ENCODE measurements around the gene TTI1.

Gene TTI1

GRCh38 chr20:37971561-37972127, 61.6 kb downstream of the TTI1 start:
- no peak for ATAC-seq
- TF ChIP-seq, protein P1, sequence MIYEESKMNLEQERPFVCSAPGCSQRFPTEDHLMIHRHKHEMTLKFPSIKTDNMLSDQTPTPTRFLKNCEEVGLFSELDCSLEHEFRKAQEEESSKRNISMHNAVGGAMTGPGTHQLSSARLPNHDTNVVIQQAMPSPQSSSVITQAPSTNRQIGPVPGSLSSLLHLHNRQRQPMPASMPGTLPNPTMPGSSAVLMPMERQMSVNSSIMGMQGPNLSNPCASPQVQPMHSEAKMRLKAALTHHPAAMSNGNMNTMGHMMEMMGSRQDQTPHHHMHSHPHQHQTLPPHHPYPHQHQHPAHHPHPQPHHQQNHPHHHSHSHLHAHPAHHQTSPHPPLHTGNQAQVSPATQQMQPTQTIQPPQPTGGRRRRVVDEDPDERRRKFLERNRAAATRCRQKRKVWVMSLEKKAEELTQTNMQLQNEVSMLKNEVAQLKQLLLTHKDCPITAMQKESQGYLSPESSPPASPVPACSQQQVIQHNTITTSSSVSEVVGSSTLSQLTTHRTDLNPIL (CRISPR knock-in tag; IDR thresholded peaks at IDR 0.05; ENCODE audit: low read depth), result no peak
- no peak for TF ChIP-seq ZNF565 (CRISPR knock-in tag; conservative IDR thresholded peaks at IDR 0.05; ENCODE audit: low read depth)
- TF ChIP-seq PATZ1 (CRISPR knock-in tag; IDR thresholded peaks at IDR 0.05; ENCODE audit: borderline replicate concordance), result no peak
- TF ChIP-seq GLIS3 (CRISPR knock-in tag; IDR thresholded peaks at IDR 0.05), result no peak
- TF ChIP-seq ISL1 (CRISPR knock-in tag; IDR thresholded peaks at IDR 0.05), result no peak
- TF ChIP-seq ZNF70 (CRISPR knock-in tag; IDR thresholded peaks at IDR 0.05), result no peak
- no peak for TF ChIP-seq ZFP30 (CRISPR knock-in tag; IDR thresholded peaks at IDR 0.05)
- no peak for TF ChIP-seq OSR1 (CRISPR knock-in tag; IDR thresholded peaks at IDR 0.05)
- no peak for TF ChIP-seq TOX (CRISPR knock-in tag; IDR thresholded peaks at IDR 0.05; ENCODE audit: borderline replicate concordance)
- no peak for TF ChIP-seq CSRNP3 (CRISPR knock-in tag; IDR thresholded peaks at IDR 0.05)
- no peak for TF ChIP-seq BACH2 (CRISPR knock-in tag; IDR thresholded peaks at IDR 0.05; ENCODE audit: borderline replicate concordance)
- TF ChIP-seq ARNTL (CRISPR knock-in tag; IDR thresholded peaks at IDR 0.05; ENCODE audit: borderline replicate concordance, low read depth), result no peak
- TF ChIP-seq, protein P2, sequence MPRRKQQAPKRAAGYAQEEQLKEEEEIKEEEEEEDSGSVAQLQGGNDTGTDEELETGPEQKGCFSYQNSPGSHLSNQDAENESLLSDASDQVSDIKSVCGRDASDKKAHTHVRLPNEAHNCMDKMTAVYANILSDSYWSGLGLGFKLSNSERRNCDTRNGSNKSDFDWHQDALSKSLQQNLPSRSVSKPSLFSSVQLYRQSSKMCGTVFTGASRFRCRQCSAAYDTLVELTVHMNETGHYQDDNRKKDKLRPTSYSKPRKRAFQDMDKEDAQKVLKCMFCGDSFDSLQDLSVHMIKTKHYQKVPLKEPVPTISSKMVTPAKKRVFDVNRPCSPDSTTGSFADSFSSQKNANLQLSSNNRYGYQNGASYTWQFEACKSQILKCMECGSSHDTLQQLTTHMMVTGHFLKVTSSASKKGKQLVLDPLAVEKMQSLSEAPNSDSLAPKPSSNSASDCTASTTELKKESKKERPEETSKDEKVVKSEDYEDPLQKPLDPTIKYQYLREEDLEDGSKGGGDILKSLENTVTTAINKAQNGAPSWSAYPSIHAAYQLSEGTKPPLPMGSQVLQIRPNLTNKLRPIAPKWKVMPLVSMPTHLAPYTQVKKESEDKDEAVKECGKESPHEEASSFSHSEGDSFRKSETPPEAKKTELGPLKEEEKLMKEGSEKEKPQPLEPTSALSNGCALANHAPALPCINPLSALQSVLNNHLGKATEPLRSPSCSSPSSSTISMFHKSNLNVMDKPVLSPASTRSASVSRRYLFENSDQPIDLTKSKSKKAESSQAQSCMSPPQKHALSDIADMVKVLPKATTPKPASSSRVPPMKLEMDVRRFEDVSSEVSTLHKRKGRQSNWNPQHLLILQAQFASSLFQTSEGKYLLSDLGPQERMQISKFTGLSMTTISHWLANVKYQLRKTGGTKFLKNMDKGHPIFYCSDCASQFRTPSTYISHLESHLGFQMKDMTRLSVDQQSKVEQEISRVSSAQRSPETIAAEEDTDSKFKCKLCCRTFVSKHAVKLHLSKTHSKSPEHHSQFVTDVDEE (CRISPR knock-in tag; IDR thresholded peaks at IDR 0.05), result no peak

- ATAC-seq, result no peak
Measured at GRCh38 chr20:37970856-37971245, 62.4 kb downstream of the TTI1 start.

More at GRCh38 chr20:37970856-37971245, 62.4 kb downstream of the TTI1 start:
- TF ChIP-seq, protein P2 (CRISPR knock-in tag; IDR thresholded peaks at IDR 0.05), result no peak
- TF ChIP-seq SNAI2 (CRISPR knock-in tag; IDR thresholded peaks at IDR 0.05) (no peak), TCF4 (CRISPR knock-in tag; IDR thresholded peaks at IDR 0.05; ENCODE audit: borderline replicate concordance) (no peak), PATZ1 (CRISPR knock-in tag; IDR thresholded peaks at IDR 0.05; ENCODE audit: borderline replicate concordance) (no peak), ZC3H10 (CRISPR knock-in tag; IDR thresholded peaks at IDR 0.05) (no peak), ZFP30 (CRISPR knock-in tag; IDR thresholded peaks at IDR 0.05) (no peak), BACH2 (CRISPR knock-in tag; IDR thresholded peaks at IDR 0.05; ENCODE audit: borderline replicate concordance) (no peak), ZNF565 (CRISPR knock-in tag; conservative IDR thresholded peaks at IDR 0.05; ENCODE audit: low read depth) (no peak), ISL1 (CRISPR knock-in tag; IDR thresholded peaks at IDR 0.05) (no peak), ARNTL (CRISPR knock-in tag; IDR thresholded peaks at IDR 0.05; ENCODE audit: borderline replicate concordance, low read depth) (no peak), ZNF70 (CRISPR knock-in tag; IDR thresholded peaks at IDR 0.05) (no peak), ESRRG (CRISPR knock-in tag; IDR thresholded peaks at IDR 0.05) (no peak), CSDC2 (CRISPR knock-in tag; IDR thresholded peaks at IDR 0.05) (no peak), PPARA (CRISPR knock-in tag; IDR thresholded peaks at IDR 0.05; ENCODE audit: borderline replicate concordance) (no peak), CSRNP3 (CRISPR knock-in tag; IDR thresholded peaks at IDR 0.05) (no peak), ZFP3 (CRISPR knock-in tag; IDR thresholded peaks at IDR 0.05) (no peak), ZNF8 (CRISPR knock-in tag; IDR thresholded peaks at IDR 0.05) (no peak), RARB (CRISPR knock-in tag; IDR thresholded peaks at IDR 0.05) (no peak)
- TF ChIP-seq, protein P1 (CRISPR knock-in tag; IDR thresholded peaks at IDR 0.05; ENCODE audit: low read depth), result no peak
